Testis (tissue), 3 donors: ENCODE results near the gene CD101. TPM values are rescaled to one million over a fixed set of nuclear protein-coding genes. Genes with fewer than 3 reads are reported as not detected.

Experiments used
- DNase-seq: peaks from one replicate; pipeline ENCODE4 v3.0.0-alpha.2; 2019
- H3K27ac ChIP-seq, 2 donors: fragments of 200-600 bp; sonication (generic); one replicate each; pipeline ENCODE4 v1.5.1; 2019
- H3K27me3 ChIP-seq: fragments of 200-600 bp; sonication (generic); one replicate; pipeline ENCODE4 v1.5.1; 2019
- H3K36me3 ChIP-seq: fragments of 200-600 bp; sonication (generic); one replicate; pipeline ENCODE4 v1.5.1; 2017; ENCODE audit warnings: low read depth; ENCODE audit errors: missing control alignments
- H3K4me1 ChIP-seq: fragments of 200-600 bp; sonication (generic); one replicate; pipeline ENCODE4 v1.5.1; 2019
- H3K4me3 ChIP-seq, 2 donors: fragments of 200-600 bp; sonication (generic); one replicate each; pipeline ENCODE4 v1.5.1; 2017 to 2019
- H3K9me3 ChIP-seq: fragments of 200-600 bp; sonication (generic); one replicate; pipeline ENCODE4 v1.5.1; 2017
- CTCF ChIP-seq, 3 experiments: fragments of 450-650 bp in 2 of 3; fragments of 200-600 bp in 1 of 3; sonication (generic) in 1 of 3; IDR thresholded peaks; one replicate each; pipeline ENCODE4 v1.5.1; 2016 to 2019; ENCODE audit warnings: antibody characterized with exemption in 3 of 3, mild to moderate bottlenecking in 2 of 3, moderate library complexity in 1 of 3
- POLR2A ChIP-seq: fragments of 450-650 bp; IDR thresholded peaks from one replicate; pipeline ENCODE4 v1.6.1; 2017; ENCODE audit warnings: antibody characterized with exemption, mild to moderate bottlenecking, moderate library complexity
- WGBS, 2 donors: methylation state at CpG; one replicate each; pipeline ENCODE4 v1.1.5; 2018; 5-methylcytosine and 5-hydroxymethylcytosine counted together
- intact Hi-C: fragments of 100-400 bp; cut with DNase I; formaldehyde crosslinking; loops from one replicate; pipeline ENCODE4 v1.15.1; 2023; ENCODE audit warnings: low total_unique reads
- polyA plus RNA-seq: library from polyadenylated mRNA; stranded (reverse); fragments of 350-450 nt; fragmentation: Illumina TruSeq; extraction: RNeasy Lipid Tissue Mini Kit (QIAGEN cat#74804); gene quantifications from one replicate; pipeline ENCODE4 v1.2.3, GENCODE V29; 2014; ENCODE audit warnings: low read depth, low replicate concordance; ENCODE audit not compliant: insufficient read depth
- total RNA-seq, 2 donors: library from RNA; depleted of rRNA; stranded (reverse); fragments of >200 nt; gene quantifications; one replicate each; pipeline ENCODE4 v1.2.3, GENCODE V29; 2016

Gene CD101
- total and polyA plus RNA-seq, 3 donors from 2014 or later, result 0.79 to 1.4 (median 1.2) TPM

- intact Hi-C loops, result loop anchor here (10.0 kb wide), 1 partner anchor 325 kb away; no protein-coding TSS in a partner anchor
- TF ChIP-seq POLR2A, result no peak
- no peak for TF ChIP-seq CTCF (IDR thresholded peaks at IDR 0.05)
Measured at GRCh38 chr1:117059334-117059677, 57.7 kb downstream of the CD101 start.

GRCh38 chr1:117059678-117060440 is 58.3 kb downstream of the CD101 start, which contains the start of gene TTF2:
Gene TTF2 (plus strand): TSS chr1:117060326. CDS start chr1:117060347, 21 bp downstream.
- Histone ChIP-seq H3K36me3 (no peaks in the 10 kb centered on the region), H3K27me3 (no peaks in the 10 kb centered on the region), H3K9me3 (no peaks in the 10 kb centered on the region), H3K4me1 (no peaks in the 10 kb centered on the region), H3K27ac (peak within 1 kb of the TSS; percentile 42 to 68), H3K4me3 (peak within 1 kb of the TSS; percentile 55 to 82)
- no peak for TF ChIP-seq POLR2A
- peak in 2 of 3 experiments; percentile 9 to 48 for TF ChIP-seq CTCF (IDR thresholded peaks at IDR 0.05)
- DNase-seq, result peak; percentile 98
- intact Hi-C loops, result loop anchor here (10.0 kb wide), 2 partner anchors 65 to 325 kb away; partner anchors contain the start of gene TRIM45
- WGBS, 2 donors, result 1 to 3% methylated on average over 24 to 48 of the region's 48 CpGs

More at GRCh38 chr1:117059334-117059677, 57.7 kb downstream of the CD101 start:
- Histone ChIP-seq H3K4me1 (no peaks in the 10 kb centered on the region), H3K4me3 (peak overlapping the region; percentile 55 to 82), H3K9me3 (no peaks in the 10 kb centered on the region), H3K36me3 (no peaks in the 10 kb centered on the region), H3K27me3 (no peaks in the 10 kb centered on the region), H3K27ac (peak overlapping the region; percentile 41 to 68)
- peak; percentile 80 for DNase-seq
- 1% methylated on average over 16 to 18 of the region's 18 CpGs for WGBS, 2 donors

- Histone ChIP-seq H3K4me1 (no peaks in the 10 kb centered on the region), H3K9me3 (no peaks in the 10 kb centered on the region), H3K4me3 (peak overlapping the region; percentile 55 to 82), H3K27ac (peak overlapping the region; percentile 42 to 68), H3K36me3 (no peaks in the 10 kb centered on the region), H3K27me3 (no peaks in the 10 kb centered on the region)
- intact Hi-C loops, result loop anchor here (10.0 kb wide), 1 partner anchor 64 kb away; the partner anchor contains the start of gene TRIM45
- 12 to 18% methylated on average over 41 to 42 of the region's 42 CpGs for WGBS, 2 donors
- DNase-seq, result peak; percentile 50
- TF ChIP-seq POLR2A, result no peak
- no peak for TF ChIP-seq CTCF (IDR thresholded peaks at IDR 0.05)
Measured at GRCh38 chr1:117060441-117061317, 59.1 kb downstream of the CD101 start.

GRCh38 chr1:117061986-117062415 is 60.4 kb downstream of the CD101 start:
- 57 to 69% methylated on average over 2 of the region's 2 CpGs for WGBS, 2 donors
- Histone ChIP-seq H3K36me3 (no peaks in the 10 kb centered on the region), H3K27ac (no peak overlapping the region), H3K4me1 (no peaks in the 10 kb centered on the region), H3K27me3 (no peaks in the 10 kb centered on the region), H3K9me3 (no peaks in the 10 kb centered on the region), H3K4me3 (no peak overlapping the region)
- no peak for DNase-seq
- intact Hi-C loops, result loop anchor here (10.0 kb wide), 1 partner anchor 63 kb away; the partner anchor contains the start of gene TRIM45
- TF ChIP-seq CTCF (IDR thresholded peaks at IDR 0.05) (no peak), POLR2A (no peak)
